CD4-positive, alpha-beta T cell (primary cell): Measurements from ENCODE around the gene SPG11. TPM values are rescaled to one million over a fixed set of nuclear protein-coding genes. Genes with fewer than 3 reads are reported as not detected.
"Not testable (repeated sequence)": the region's sequence is repeated elsewhere in the genome, so short reads cannot be mapped to it uniquely, and the experiment has no call there.

Experiments
- ATAC-seq: fragments of 200-7000 bp; cut with Tn5 transposase; one replicate; pipeline ENCODE4 v1.10.0; 2022; ENCODE audit warnings: mild to moderate bottlenecking; ENCODE audit not compliant: poor library complexity
- CTCF ChIA-PET: fragments of 350-600 bp; sonication (Branson Sonifier 250); formaldehyde crosslinking; loops from one replicate; lab custom pipeline; 2021; ENCODE audit warnings: antibody characterized with exemption, inconsistent platforms; lab: Charles Lee
- POLR2A ChIA-PET: fragments of 350-600 bp; sonication (Branson Sonifier 250); formaldehyde crosslinking; loops from one replicate; lab custom pipeline; 2021; ENCODE audit warnings: antibody characterized with exemption, inconsistent platforms; lab: Charles Lee
- DNase-seq, 14 experiments: peaks; one replicate each; pipeline ENCODE4 v3.0.0-alpha.2; 2013 to 2020; ENCODE audit warnings: mixed read lengths in 2 of 14
- H3K27ac ChIP-seq, 2 donors: one replicate each; pipeline versions ENCODE4 v1.5.1 to v1.7.0; 2013; ENCODE audit warnings: low read length in 2 of 2, low read depth in 1 of 2, mild to moderate bottlenecking in 1 of 2
- H3K27me3 ChIP-seq, 2 experiments: 1 replicate in 1 of 2; 2 replicates in 1 of 2; pipeline versions ENCODE4 v1.6.1 to v1.7.0; 2013; ENCODE audit warnings: low read length in 2 of 2, control low read depth in 1 of 2, mild to moderate bottlenecking in 1 of 2, moderate library complexity in 1 of 2; ENCODE audit not compliant: insufficient read depth in 2 of 2, control insufficient read depth in 1 of 2
- H3K36me3 ChIP-seq: one replicate; pipeline ENCODE4 v1.6.1; 2013; ENCODE audit warnings: low read length, control low read depth; ENCODE audit not compliant: insufficient read depth
- H3K4me1 ChIP-seq: one replicate; pipeline ENCODE4 v1.6.1; 2013; ENCODE audit warnings: low read length, control low read depth; ENCODE audit not compliant: insufficient read depth
- H3K4me3 ChIP-seq: one replicate; pipeline ENCODE4 v1.5.1; 2013; ENCODE audit warnings: mild to moderate bottlenecking, low read length, moderate library complexity
- H3K9me3 ChIP-seq, 2 experiments: 1 replicate in 1 of 2; 2 replicates in 1 of 2; pipeline versions ENCODE4 v1.6.1 to v1.7.0; 2013; ENCODE audit warnings: low read length in 2 of 2, mild to moderate bottlenecking in 2 of 2, control low read depth in 1 of 2, moderate library complexity in 1 of 2; ENCODE audit not compliant: control insufficient read depth in 1 of 2, insufficient read depth in 1 of 2
- H3K27ac Mint-ChIP-seq: one replicate; pipeline ENCODE4 v1.8.0; 2020; ENCODE audit warnings: mixed read lengths
- H3K27me3 Mint-ChIP-seq: one replicate; pipeline ENCODE4 v1.8.0; 2021; ENCODE audit warnings: mixed read lengths
- H3K36me3 Mint-ChIP-seq: one replicate; pipeline ENCODE4 v1.8.0; 2021; ENCODE audit warnings: low read depth, mixed read lengths
- H3K4me1 Mint-ChIP-seq: one replicate; pipeline ENCODE4 v1.8.0; 2021; ENCODE audit warnings: low read depth, mixed read lengths
- H3K4me3 Mint-ChIP-seq: one replicate; pipeline ENCODE4 v1.8.0; 2020; ENCODE audit warnings: mild to moderate bottlenecking, mixed read lengths
- H3K9me3 Mint-ChIP-seq: one replicate; pipeline ENCODE4 v1.8.0; 2020; ENCODE audit warnings: mixed read lengths
- intact Hi-C, 2 experiments: fragments of 100-400 bp; cut with DNase I in 1 of 2; cut with micrococcal nuclease in 1 of 2; formaldehyde crosslinking; loops; one replicate each; pipeline versions ENCODE4 v1.15.1 to v1.9.0; 2023 to 2025; cut with DNase I, micrococcal nuclease
- total RNA-seq, 174 experiments: library from RNA in 2 of 174; stranded (reverse) in 2 of 174; gene quantifications; one replicate each; pipeline ENCODE4 v1.2.3 and lab custom pipeline; 2021 to 2026
- TF ChIP-seq, protein P1 (sequence below): fragments of 200-600 bp; IDR thresholded peaks from one replicate; pipeline ENCODE4 v1.8.0; 2022; ENCODE audit warnings: antibody characterized with exemption, mild to moderate bottlenecking

Gene SPG11
- total RNA-seq, 2 experiments from 2014 or later, result 49.9 to 51.3 TPM

DNA sequence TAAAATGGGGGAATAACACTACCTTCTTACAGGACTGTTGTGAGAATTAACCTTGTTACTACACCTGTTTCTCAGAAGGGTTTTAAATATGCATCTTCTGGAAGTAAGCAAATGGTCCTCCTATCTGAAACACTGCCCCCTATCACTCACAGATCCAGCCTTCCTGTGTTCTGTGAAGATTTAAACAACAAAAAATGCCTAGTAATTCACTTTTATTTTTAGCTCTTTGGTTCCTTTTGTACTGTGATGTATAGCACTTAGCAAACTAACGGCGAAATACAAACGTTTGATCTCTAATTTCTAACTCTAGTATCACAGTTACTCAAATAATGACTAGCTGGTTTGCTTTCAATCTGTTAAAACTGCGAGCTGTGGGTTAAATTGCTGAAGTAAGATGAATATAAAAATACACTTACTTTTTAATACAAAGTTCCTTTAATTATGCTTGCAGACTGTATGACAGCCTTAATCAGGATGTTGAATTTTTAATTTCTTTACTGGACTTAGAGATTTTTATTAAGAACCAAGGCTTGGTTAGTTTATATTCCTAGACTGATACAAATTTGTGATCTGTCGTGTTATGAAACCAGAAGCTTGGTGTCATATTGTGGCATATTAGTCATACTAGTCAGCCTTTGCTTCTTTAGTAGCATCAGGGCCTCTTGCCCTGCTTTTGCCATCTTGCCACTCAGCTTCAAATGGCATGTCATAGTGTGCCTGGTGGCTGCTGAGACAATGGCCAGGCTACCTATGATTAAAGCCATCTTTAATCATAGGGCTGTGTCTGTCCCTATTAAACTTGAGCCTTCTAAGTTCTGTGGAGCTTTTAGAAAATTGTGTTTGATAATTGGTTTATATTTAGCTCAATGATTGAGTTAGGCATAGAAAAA is 117.3 kb downstream of the SPG11 start:
- H3K27ac ChIP-seq, result no peak overlapping the region

DNA sequence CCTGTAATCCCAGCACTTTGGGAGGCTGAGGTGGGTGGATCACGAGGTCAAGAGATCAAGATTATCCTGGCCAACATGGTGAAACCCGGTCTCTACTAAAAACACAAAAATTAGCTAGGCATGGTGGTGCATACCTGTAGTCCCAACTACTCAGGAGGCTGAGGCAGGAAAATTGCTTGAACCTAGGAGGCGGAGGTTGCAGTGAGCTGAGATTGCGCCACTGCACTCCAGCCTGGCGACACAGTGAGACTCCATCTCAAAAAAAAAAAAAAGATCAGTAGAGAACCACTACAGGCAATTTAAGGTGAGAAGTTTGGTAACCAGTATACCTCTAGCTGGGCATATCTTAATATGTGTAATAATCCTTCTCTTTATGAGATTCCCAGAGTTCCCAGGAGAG is 118.7 kb downstream of the SPG11 start:
- H3K27me3 ChIP-seq, ATAC-seq, H3K27me3 Mint-ChIP-seq, H3K27ac Mint-ChIP-seq, H3K9me3 Mint-ChIP-seq, DNase-seq, H3K4me3 Mint-ChIP-seq, intact Hi-C loops, H3K4me3 ChIP-seq, H3K9me3 ChIP-seq, H3K27ac ChIP-seq: not testable (repeated sequence)
- Histone ChIP-seq H3K36me3 (peaks cover 27% of the 10 kb centered on the region), H3K4me1 (peaks cover 25% of the 10 kb centered on the region)
- Mint-ChIP-seq H3K4me1 (peaks cover 66% of the 10 kb centered on the region), H3K36me3 (peaks cover 52% of the 10 kb centered on the region)
- ChIA-PET POLR2A (interaction anchor here (3.5 kb wide), 1 partner anchor 8 kb away, joined by 36 read pairs; the partner anchor contains the start of gene EIF3J), CTCF (interaction anchor here (0.6 to 3.1 kb wide), 3 partner anchors 12 to 1049 kb away, joined by 3 to 19 read pairs (median 7); no protein-coding TSS in a partner anchor)

More for the DNA sequence above, 117.3 kb downstream of the SPG11 start:
- ChIA-PET CTCF (interaction anchor here (0.6 to 3.1 kb wide), 9 partner anchors 9 to 258 kb away, joined by 3 to 19 read pairs (median 4); partner anchors contain the start of genes CTDSPL2 and EIF3J), POLR2A (interaction anchor here (0.8 to 3.5 kb wide), 8 partner anchors 9 to 183 kb away, joined by 3 to 36 read pairs (median 4); partner anchors contain the start of genes B2M, CTDSPL2, EIF3J and SPG11)
- no peak overlapping the region for H3K4me3 ChIP-seq
- peaks cover 16% of the 10 kb centered on the region for H3K36me3 ChIP-seq
- Mint-ChIP-seq H3K27ac (peak overlapping the region; percentile 79), H3K4me3 (peak overlapping the region; percentile 58), H3K27me3 (no peaks in the 10 kb centered on the region), H3K36me3 (peaks cover 56% of the 10 kb centered on the region), H3K9me3 (no peaks in the 10 kb centered on the region), H3K4me1 (peaks cover 69% of the 10 kb centered on the region)
- peaks cover 21% of the 10 kb centered on the region for H3K4me1 ChIP-seq
- DNase-seq (peak in 4 of 14 experiments; percentile 15 to 59 (median 49)), ATAC-seq (peak; percentile 58)
- TF ChIP-seq, protein P1, sequence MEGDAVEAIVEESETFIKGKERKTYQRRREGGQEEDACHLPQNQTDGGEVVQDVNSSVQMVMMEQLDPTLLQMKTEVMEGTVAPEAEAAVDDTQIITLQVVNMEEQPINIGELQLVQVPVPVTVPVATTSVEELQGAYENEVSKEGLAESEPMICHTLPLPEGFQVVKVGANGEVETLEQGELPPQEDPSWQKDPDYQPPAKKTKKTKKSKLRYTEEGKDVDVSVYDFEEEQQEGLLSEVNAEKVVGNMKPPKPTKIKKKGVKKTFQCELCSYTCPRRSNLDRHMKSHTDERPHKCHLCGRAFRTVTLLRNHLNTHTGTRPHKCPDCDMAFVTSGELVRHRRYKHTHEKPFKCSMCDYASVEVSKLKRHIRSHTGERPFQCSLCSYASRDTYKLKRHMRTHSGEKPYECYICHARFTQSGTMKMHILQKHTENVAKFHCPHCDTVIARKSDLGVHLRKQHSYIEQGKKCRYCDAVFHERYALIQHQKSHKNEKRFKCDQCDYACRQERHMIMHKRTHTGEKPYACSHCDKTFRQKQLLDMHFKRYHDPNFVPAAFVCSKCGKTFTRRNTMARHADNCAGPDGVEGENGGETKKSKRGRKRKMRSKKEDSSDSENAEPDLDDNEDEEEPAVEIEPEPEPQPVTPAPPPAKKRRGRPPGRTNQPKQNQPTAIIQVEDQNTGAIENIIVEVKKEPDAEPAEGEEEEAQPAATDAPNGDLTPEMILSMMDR, result peak; percentile 55
- no peaks in the 10 kb centered on the region for H3K27me3 ChIP-seq
- intact Hi-C loops, result no loop called here
- no peaks in the 10 kb centered on the region for H3K9me3 ChIP-seq

DNA sequence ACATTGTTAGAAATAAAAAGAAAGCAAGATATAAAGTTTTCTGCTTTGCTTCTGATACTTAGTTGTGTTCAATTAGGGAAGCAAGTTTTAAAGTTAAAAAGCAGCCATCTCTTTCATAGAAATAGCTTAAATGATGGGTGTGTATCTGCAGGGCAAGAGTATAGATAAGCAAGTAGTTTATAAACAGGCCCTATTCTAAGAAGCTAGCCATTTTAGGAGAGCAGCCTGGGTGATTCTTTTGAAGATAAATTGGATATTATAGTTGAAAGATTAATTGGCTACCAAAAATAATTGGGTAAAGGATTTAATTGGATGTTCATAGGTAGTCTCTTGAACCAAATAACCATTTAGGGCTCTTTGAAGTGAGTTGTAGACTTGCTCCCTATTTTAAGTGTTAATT is 120.9 kb downstream of the SPG11 start:
- Mint-ChIP-seq H3K36me3 (peaks cover 56% of the 10 kb centered on the region), H3K27me3 (no peaks in the 10 kb centered on the region), H3K4me3 (peak overlapping the region; percentile 1), H3K27ac (no peak overlapping the region), H3K4me1 (peaks cover 70% of the 10 kb centered on the region), H3K9me3 (no peaks in the 10 kb centered on the region)
- TF ChIP-seq, protein P1, result no peak
- Histone ChIP-seq H3K36me3 (peaks cover 23% of the 10 kb centered on the region), H3K9me3 (no peaks in the 10 kb centered on the region), H3K4me1 (peaks cover 30% of the 10 kb centered on the region), H3K4me3 (no peak overlapping the region), H3K27me3 (no peaks in the 10 kb centered on the region), H3K27ac (no peak overlapping the region)
- DNase-seq, result no peak
- intact Hi-C loops, result no loop called here
- ATAC-seq, result no peak
- POLR2A ChIA-PET, result interaction anchor here (1.0 kb wide), 1 partner anchor 12 kb away, joined by 3 read pairs; no protein-coding TSS in a partner anchor
- CTCF ChIA-PET, result interaction anchor here (2.4 kb wide), 1 partner anchor 36 kb away, joined by 8 read pairs; no protein-coding TSS in a partner anchor
